SHP77 treated with DMSO at 0.1 percent for 48 hours (cell line): ENCODE data around the gene PZP.

Experiments
- DNase-seq: peaks from one replicate; lab custom pipeline; 2025; lab: John Stamatoyannopoulos, UW

PZP gene

GRCh38 chr12:9124383-9125031, 83.7 kb downstream of the PZP start:
- no peak for DNase-seq

- no peak for DNase-seq
Observed at GRCh38 chr12:9123781-9124382, 84.3 kb downstream of the PZP start.

GRCh38 chr12:9122091-9122609, 86.0 kb downstream of the PZP start:
- DNase-seq, result no peak

- DNase-seq, result no peak
Observed at GRCh38 chr12:9120487-9121184, 87.6 kb downstream of the PZP start.

- DNase-seq, result no peak
Observed at GRCh38 chr12:9118158-9118557, 90.0 kb downstream of the PZP start.

GRCh38 chr12:9115731-9116559, 92.2 kb downstream of the PZP start, which contains the start of gene A2M:
TSS of gene A2M (minus strand) at chr12:9115919. CDS start at chr12:9115849, 70 bp downstream.
- DNase-seq, result no peak

GRCh38 chr12:9114946-9115345, 93.2 kb downstream of the PZP start:
- DNase-seq, result no peak

- no peak for DNase-seq
Observed at GRCh38 chr12:9113987-9114309, 94.2 kb downstream of the PZP start.

- DNase-seq, result no peak
Observed at GRCh38 chr12:9113296-9113986, 94.8 kb downstream of the PZP start.

GRCh38 chr12:9112076-9112853, 95.9 kb downstream of the PZP start:
- no peak for DNase-seq

GRCh38 chr12:9111525-9111924, 96.7 kb downstream of the PZP start:
- no peak for DNase-seq

- no peak for DNase-seq
Observed at GRCh38 chr12:9109737-9110491, 98.3 kb downstream of the PZP start.

- no peak for DNase-seq
Observed at GRCh38 chr12:9109213-9109522, 99.0 kb downstream of the PZP start.

GRCh38 chr12:9108504-9109212, 99.5 kb downstream of the PZP start:
- DNase-seq, result no peak

- no peak for DNase-seq
Observed at GRCh38 chr12:9107542-9107873, 100.7 kb downstream of the PZP start.

GRCh38 chr12:9106610-9107541, 101.3 kb downstream of the PZP start:
- no peak for DNase-seq

- no peak for DNase-seq
Observed at GRCh38 chr12:9106067-9106466, 102.1 kb downstream of the PZP start.

GRCh38 chr12:9104767-9105423, 103.3 kb downstream of the PZP start:
- no peak for DNase-seq
